CD4-positive, alpha-beta T cell treated with Interleukin-10 for 1 hour (primary cell): ENCODE data around the gene ALPI.

Source experiments
- DNase-seq: peaks from one replicate; pipeline ENCODE4 v3.0.0-alpha.2; 2020

The ALPI gene

GRCh38 chr2:232502911-232503808 is 47.2 kb downstream of the ALPI start:
- DNase-seq, result no peak

- no peak for DNase-seq
These were observed 47.9 kb downstream of the ALPI start for GRCh38 chr2:232503809-232504323.

GRCh38 chr2:232504438-232504837 is 48.5 kb downstream of the ALPI start:
- no peak for DNase-seq

- DNase-seq, result no peak
These were observed 49.9 kb downstream of the ALPI start for GRCh38 chr2:232505856-232506255.

- no peak for DNase-seq
These were observed 50.8 kb downstream of the ALPI start for GRCh38 chr2:232506709-232507108.

GRCh38 chr2:232508251-232508650 is 52.3 kb downstream of the ALPI start:
- no peak for DNase-seq
